ENCODE results near the gene ZC2HC1B.
"Not testable (repeated sequence)": the region's sequence is repeated elsewhere in the genome, so short reads cannot be mapped to it uniquely, and the experiment has no call there.

Gene ZC2HC1B

GRCh38 chr6:143872201-143872600 lies 7.9 kb downstream of the ZC2HC1B start:
- H3K14ac ChIP-seq (ENCODE audit: low read length in 2 of 2) = no peak overlapping the region
- no peak overlapping the region for H2BK15ac ChIP-seq (ENCODE audit: low read depth, poor library complexity, severe bottlenecking)
- no peaks in the 10 kb centered on the region for H3K27me3 ChIP-seq (ENCODE audit: control insufficient read depth in 1 of 2, insufficient read depth in 1 of 2, low read length in 2 of 2)
- H2AK5ac ChIP-seq (ENCODE audit: low read length, severe bottlenecking) = no peak overlapping the region
- peak overlapping the region in 1 of 2 experiments; percentile 47 for H3K4me3 ChIP-seq (ENCODE audit: insufficient read depth in 1 of 2, low read depth in 1 of 2, low read length in 2 of 2)
- H3K4me2 ChIP-seq (ENCODE audit: low read length, poor library complexity, severe bottlenecking) = no peak overlapping the region
- peak; percentile 31 for DNase-seq
- no peaks in the 10 kb centered on the region for H3K36me3 ChIP-seq (ENCODE audit: control insufficient read depth in 1 of 2, insufficient read depth in 2 of 2, low read depth in 1 of 2, low read length in 2 of 2)
- peaks cover 3% of the 10 kb centered on the region for H3K9me3 ChIP-seq (ENCODE audit: control insufficient read depth, low read length)
- H3K79me1 ChIP-seq (replicated peaks; ENCODE audit: low read length, poor library complexity, severe bottlenecking) = no peaks in the 10 kb centered on the region
- H2BK12ac ChIP-seq (ENCODE audit: low read length in 2 of 2) = no peak overlapping the region
- H3K23ac ChIP-seq (ENCODE audit: low read length in 2 of 2) = no peak overlapping the region
- no peak overlapping the region for H4K8ac ChIP-seq (ENCODE audit: low read length)
- no peak overlapping the region for H2BK120ac ChIP-seq (ENCODE audit: low read depth, low read length)
- no peak overlapping the region for H4K91ac ChIP-seq (ENCODE audit: low read length)
- no peak overlapping the region for H2AFZ ChIP-seq (ENCODE audit: low read depth, low read length)
- WGBS = no CpG with 5 or more reads among the region's 2 CpGs
- H3K27ac ChIP-seq (ENCODE audit: low read length, poor library complexity, severe bottlenecking) = no peak overlapping the region
- H3K9ac ChIP-seq (ENCODE audit: low read length) = peak overlapping the region; percentile 65
- no peak overlapping the region for H3K18ac ChIP-seq (ENCODE audit: low read depth in 1 of 2, low read length in 2 of 2)
- H3K4ac ChIP-seq (ENCODE audit: low read depth in 1 of 2, low read length in 2 of 2) = no peak overlapping the region
- H3K4me1 ChIP-seq (ENCODE audit: control insufficient read depth, insufficient read depth, low read depth, low read length) = no peaks in the 10 kb centered on the region
- H2BK5ac ChIP-seq (ENCODE audit: low read depth, low read length, poor library complexity, severe bottlenecking) = no peak overlapping the region

- H3K4me3 ChIP-seq (ENCODE audit: insufficient read depth in 1 of 2, low read depth in 1 of 2, low read length in 2 of 2); H2BK120ac ChIP-seq (ENCODE audit: low read depth, low read length); H3K27me3 ChIP-seq (ENCODE audit: control insufficient read depth in 1 of 2, insufficient read depth in 1 of 2, low read length in 2 of 2); H4K91ac ChIP-seq (ENCODE audit: low read length); H3K4ac ChIP-seq (ENCODE audit: low read depth in 1 of 2, low read length in 2 of 2); DNase-seq; H4K8ac ChIP-seq (ENCODE audit: low read length); H3K36me3 ChIP-seq (ENCODE audit: control insufficient read depth in 1 of 2, insufficient read depth in 2 of 2, low read depth in 1 of 2, low read length in 2 of 2); H2BK5ac ChIP-seq (ENCODE audit: low read depth, low read length, poor library complexity, severe bottlenecking); H2AK5ac ChIP-seq (ENCODE audit: low read length, severe bottlenecking); H2AFZ ChIP-seq (ENCODE audit: low read depth, low read length); H3K9ac ChIP-seq (ENCODE audit: low read length); H3K4me1 ChIP-seq (ENCODE audit: control insufficient read depth, insufficient read depth, low read depth, low read length); H3K79me1 ChIP-seq (replicated peaks; ENCODE audit: low read length, poor library complexity, severe bottlenecking); H2BK12ac ChIP-seq (ENCODE audit: low read length in 2 of 2); H3K23ac ChIP-seq (ENCODE audit: low read length in 2 of 2); H3K4me2 ChIP-seq (ENCODE audit: low read length, poor library complexity, severe bottlenecking); H3K27ac ChIP-seq (ENCODE audit: low read length, poor library complexity, severe bottlenecking); H3K14ac ChIP-seq (ENCODE audit: low read length in 2 of 2); H3K18ac ChIP-seq (ENCODE audit: low read depth in 1 of 2, low read length in 2 of 2); H3K9me3 ChIP-seq (ENCODE audit: control insufficient read depth, low read length); H2BK15ac ChIP-seq (ENCODE audit: low read depth, poor library complexity, severe bottlenecking): not testable (repeated sequence)
- 86% methylated on average over 4 of the region's 4 CpGs for WGBS
These were observed 9.3 kb downstream of the ZC2HC1B start for GRCh38 chr6:143873600-143873999.

GRCh38 chr6:143874503-143874902 lies 10.2 kb downstream of the ZC2HC1B start:
- not testable (repeated sequence) for H3K4me2 ChIP-seq (ENCODE audit: low read length, poor library complexity, severe bottlenecking); H3K18ac ChIP-seq (ENCODE audit: low read depth in 1 of 2, low read length in 2 of 2); H2AFZ ChIP-seq (ENCODE audit: low read depth, low read length); H2BK15ac ChIP-seq (ENCODE audit: low read depth, poor library complexity, severe bottlenecking); H3K4me3 ChIP-seq (ENCODE audit: insufficient read depth in 1 of 2, low read depth in 1 of 2, low read length in 2 of 2); H3K36me3 ChIP-seq (ENCODE audit: control insufficient read depth in 1 of 2, insufficient read depth in 2 of 2, low read depth in 1 of 2, low read length in 2 of 2); H2BK5ac ChIP-seq (ENCODE audit: low read depth, low read length, poor library complexity, severe bottlenecking); H4K8ac ChIP-seq (ENCODE audit: low read length); H2BK12ac ChIP-seq (ENCODE audit: low read length in 2 of 2); H3K4me1 ChIP-seq (ENCODE audit: control insufficient read depth, insufficient read depth, low read depth, low read length); H2AK5ac ChIP-seq (ENCODE audit: low read length, severe bottlenecking); H4K91ac ChIP-seq (ENCODE audit: low read length); H3K14ac ChIP-seq (ENCODE audit: low read length in 2 of 2); H3K27me3 ChIP-seq (ENCODE audit: control insufficient read depth in 1 of 2, insufficient read depth in 1 of 2, low read length in 2 of 2); H3K9ac ChIP-seq (ENCODE audit: low read length); H3K4ac ChIP-seq (ENCODE audit: low read depth in 1 of 2, low read length in 2 of 2); DNase-seq; H2BK120ac ChIP-seq (ENCODE audit: low read depth, low read length); H3K23ac ChIP-seq (ENCODE audit: low read length in 2 of 2); H3K79me1 ChIP-seq (replicated peaks; ENCODE audit: low read length, poor library complexity, severe bottlenecking); H3K27ac ChIP-seq (ENCODE audit: low read length, poor library complexity, severe bottlenecking)
- H3K9me3 ChIP-seq (ENCODE audit: control insufficient read depth, low read length) = peaks cover 12% of the 10 kb centered on the region

- 90% methylated on average over 1 of the region's 1 CpG for WGBS
- no peak overlapping the region for H3K4ac ChIP-seq (ENCODE audit: low read depth in 1 of 2, low read length in 2 of 2)
- no peak overlapping the region for H3K4me3 ChIP-seq (ENCODE audit: insufficient read depth in 1 of 2, low read depth in 1 of 2, low read length in 2 of 2)
- no peak overlapping the region for H4K8ac ChIP-seq (ENCODE audit: low read length)
- no peak overlapping the region for H3K27ac ChIP-seq (ENCODE audit: low read length, poor library complexity, severe bottlenecking)
- H3K36me3 ChIP-seq (ENCODE audit: control insufficient read depth in 1 of 2, insufficient read depth in 2 of 2, low read depth in 1 of 2, low read length in 2 of 2) = no peaks in the 10 kb centered on the region
- no peak overlapping the region for H2BK5ac ChIP-seq (ENCODE audit: low read depth, low read length, poor library complexity, severe bottlenecking)
- H2AK5ac ChIP-seq (ENCODE audit: low read length, severe bottlenecking) = no peak overlapping the region
- H3K9me3 ChIP-seq (ENCODE audit: control insufficient read depth, low read length) = peaks cover 12% of the 10 kb centered on the region
- no peak overlapping the region for H4K91ac ChIP-seq (ENCODE audit: low read length)
- no peak overlapping the region for H2BK12ac ChIP-seq (ENCODE audit: low read length in 2 of 2)
- DNase-seq = no peak
- H2BK120ac ChIP-seq (ENCODE audit: low read depth, low read length) = no peak overlapping the region
- no peak overlapping the region for H2BK15ac ChIP-seq (ENCODE audit: low read depth, poor library complexity, severe bottlenecking)
- no peak overlapping the region for H3K18ac ChIP-seq (ENCODE audit: low read depth in 1 of 2, low read length in 2 of 2)
- no peak overlapping the region for H3K23ac ChIP-seq (ENCODE audit: low read length in 2 of 2)
- H2AFZ ChIP-seq (ENCODE audit: low read depth, low read length) = no peak overlapping the region
- H3K4me2 ChIP-seq (ENCODE audit: low read length, poor library complexity, severe bottlenecking) = no peak overlapping the region
- no peaks in the 10 kb centered on the region for H3K79me1 ChIP-seq (replicated peaks; ENCODE audit: low read length, poor library complexity, severe bottlenecking)
- H3K4me1 ChIP-seq (ENCODE audit: control insufficient read depth, insufficient read depth, low read depth, low read length) = no peaks in the 10 kb centered on the region
- no peak overlapping the region for H3K14ac ChIP-seq (ENCODE audit: low read length in 2 of 2)
- no peaks in the 10 kb centered on the region for H3K27me3 ChIP-seq (ENCODE audit: control insufficient read depth in 1 of 2, insufficient read depth in 1 of 2, low read length in 2 of 2)
- H3K9ac ChIP-seq (ENCODE audit: low read length) = no peak overlapping the region
These were observed 13.5 kb downstream of the ZC2HC1B start for GRCh38 chr6:143877584-143878271.

Measured in mesenchymal stem cell (in vitro differentiated cells and primary cell).